Measurements from ENCODE around the gene HOXA1.
"Not testable (repeated sequence)": the region's sequence is repeated elsewhere in the genome, so short reads cannot be mapped to it uniquely, and the experiment has no call there.

Gene HOXA1

GRCh38 chr7:27088002-27088922, 7.5 kb downstream of the HOXA1 start:
- no peak for DNase-seq

- DNase-seq, result no peak
These were observed 12.2 kb downstream of the HOXA1 start for GRCh38 chr7:27083646-27084045.

- no peak for DNase-seq
These were observed 13.6 kb downstream of the HOXA1 start for GRCh38 chr7:27082171-27082570.

- DNase-seq, result no peak
These were observed 14.9 kb downstream of the HOXA1 start for GRCh38 chr7:27080844-27081436.

- no peak for DNase-seq
These were observed 16.4 kb downstream of the HOXA1 start for GRCh38 chr7:27079234-27079975.

GRCh38 chr7:27078616-27079233, 17.1 kb downstream of the HOXA1 start:
- no peak for DNase-seq

GRCh38 chr7:27073076-27073475, 22.7 kb downstream of the HOXA1 start:
- DNase-seq, result peak; percentile 71

GRCh38 chr7:27071622-27072390, 24.0 kb downstream of the HOXA1 start:
- DNase-seq, result no peak

- DNase-seq, result no peak
These were observed 27.5 kb downstream of the HOXA1 start for GRCh38 chr7:27068259-27068658.

GRCh38 chr7:27066148-27066547, 29.7 kb downstream of the HOXA1 start:
- no peak for DNase-seq

- DNase-seq, result no peak
These were observed 30.1 kb downstream of the HOXA1 start for GRCh38 chr7:27065709-27066108.

- DNase-seq, result no peak
These were observed 31.1 kb downstream of the HOXA1 start for GRCh38 chr7:27064661-27065060.

- DNase-seq, result no peak
These were observed 31.6 kb downstream of the HOXA1 start for GRCh38 chr7:27064159-27064558.

GRCh38 chr7:27062946-27063345, 32.9 kb downstream of the HOXA1 start:
- no peak for DNase-seq

- no peak for DNase-seq
These were observed 42.6 kb downstream of the HOXA1 start for GRCh38 chr7:27053153-27053552.

- DNase-seq, result no peak
These were observed 44.3 kb downstream of the HOXA1 start for GRCh38 chr7:27051451-27051850.

GRCh38 chr7:27048438-27048837, 47.4 kb downstream of the HOXA1 start:
- no peak for DNase-seq

- no peak for DNase-seq
These were observed 48.8 kb downstream of the HOXA1 start for GRCh38 chr7:27046854-27047549.

GRCh38 chr7:27045972-27046371, 49.8 kb downstream of the HOXA1 start:
- DNase-seq, result not testable (repeated sequence)

- DNase-seq, result not testable (repeated sequence)
These were observed 50.7 kb downstream of the HOXA1 start for GRCh38 chr7:27045066-27045465.
